Mesendoderm (in vitro differentiated cells): ENCODE measurements around the gene OOSP2.
"Not testable (repeated sequence)": the region's sequence is repeated elsewhere in the genome, so short reads cannot be mapped to it uniquely, and the experiment has no call there.

Experiments used
- DNase-seq: peaks from one replicate; pipeline ENCODE4 v3.0.0; 2013
- H2AK5ac ChIP-seq: 2 replicates; pipeline ENCODE4 v1.6.1; 2013; ENCODE audit warnings: low read length, inconsistent platforms
- H2BK120ac ChIP-seq: 2 replicates; pipeline ENCODE4 v1.6.1; 2013; ENCODE audit warnings: low read depth, mild to moderate bottlenecking, low read length, moderate library complexity, mixed read lengths
- H2BK15ac ChIP-seq: replicated peaks from 2 replicates; pipeline ENCODE4 v1.6.1; 2013; ENCODE audit warnings: low read depth, mild to moderate bottlenecking, moderate library complexity
- H2BK5ac ChIP-seq: 2 replicates; pipeline ENCODE4 v1.6.1; 2013; ENCODE audit warnings: low read length, inconsistent platforms
- H3K18ac ChIP-seq: 2 replicates; pipeline ENCODE4 v1.6.1; 2013; ENCODE audit warnings: mild to moderate bottlenecking, low read length, mixed read lengths
- H3K23ac ChIP-seq: one replicate; pipeline ENCODE4 v1.6.1; 2013; ENCODE audit warnings: low read length
- H3K27ac ChIP-seq: 2 replicates; pipeline ENCODE4 v1.5.1; 2013; ENCODE audit warnings: low read depth, mild to moderate bottlenecking, inconsistent platforms, low read length, moderate library complexity
- H3K27me3 ChIP-seq: 2 replicates; pipeline ENCODE4 v1.6.1; 2013; ENCODE audit warnings: low read length, control low read depth, mild to moderate bottlenecking, inconsistent platforms; ENCODE audit not compliant: insufficient read depth, poor library complexity
- H3K36me3 ChIP-seq: 2 replicates; pipeline ENCODE4 v1.6.1; 2013; ENCODE audit warnings: low read length, inconsistent platforms; ENCODE audit not compliant: control insufficient read depth, insufficient read depth
- H3K4ac ChIP-seq: one replicate; pipeline ENCODE4 v1.6.1; 2013; ENCODE audit warnings: low read depth, mild to moderate bottlenecking, low read length, moderate library complexity
- H3K4me1 ChIP-seq: 2 replicates; pipeline ENCODE4 v1.6.1; 2013; ENCODE audit warnings: low read depth, low read length, inconsistent platforms; ENCODE audit not compliant: control insufficient read depth
- H3K4me2 ChIP-seq: 2 replicates; pipeline ENCODE4 v1.6.1; 2013; ENCODE audit warnings: low read length
- H3K4me3 ChIP-seq: 2 replicates; pipeline ENCODE4 v1.5.1; 2013; ENCODE audit warnings: mild to moderate bottlenecking, low read length
- H3K56ac ChIP-seq: one replicate; pipeline ENCODE4 v1.6.1; 2013; ENCODE audit warnings: low read length
- H3K79me1 ChIP-seq: 2 replicates; pipeline ENCODE4 v1.6.1; 2013; ENCODE audit warnings: low read length, inconsistent platforms
- H3K79me2 ChIP-seq: 2 replicates; pipeline ENCODE4 v1.6.1; 2013; ENCODE audit warnings: mild to moderate bottlenecking, low read length; ENCODE audit not compliant: control insufficient read depth, insufficient read depth
- H3K9ac ChIP-seq: 2 replicates; pipeline ENCODE4 v1.6.1; 2013; ENCODE audit warnings: low read length, inconsistent platforms
- H4K5ac ChIP-seq: one replicate; pipeline ENCODE4 v1.6.1; 2013; ENCODE audit warnings: low read length
- H4K8ac ChIP-seq: one replicate; pipeline ENCODE4 v1.6.1; 2013; ENCODE audit warnings: low read depth, mild to moderate bottlenecking, control low read depth, low read length, moderate library complexity
- WGBS: extraction: QIAGEN DNeasy Blood & Tissue Kit; methylation state at CpG from one replicate; pipeline ENCODE4 v1.1.7; 2013; ENCODE audit warnings: low lambda C conversion rate, missing lambda C conversion rate; ENCODE audit not compliant: insufficient coverage; ENCODE audit errors: extremely low coverage; 5-methylcytosine and 5-hydroxymethylcytosine counted together

OOSP2 gene

DNA sequence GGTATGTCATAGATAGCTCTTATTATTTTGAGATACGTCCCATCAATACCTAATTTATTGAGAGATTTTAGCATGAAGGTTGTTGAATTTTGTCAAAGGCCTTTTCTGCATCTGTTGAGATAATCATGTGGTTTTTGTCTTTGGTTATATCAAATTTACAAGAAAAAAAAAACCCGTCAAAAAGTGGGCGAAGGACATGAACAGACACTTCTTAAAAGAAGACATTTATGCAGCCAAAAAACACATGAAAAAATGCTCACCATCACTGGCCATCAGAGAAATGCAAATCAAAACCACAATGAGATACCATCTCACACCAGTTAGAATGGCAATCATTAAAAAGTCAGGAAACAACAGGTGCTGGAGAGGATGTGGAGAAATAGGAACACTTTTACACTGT is 10.6 kb downstream of the OOSP2 start:
- not testable (repeated sequence) for H3K79me2 ChIP-seq, H3K4me1 ChIP-seq, H3K4ac ChIP-seq, DNase-seq, H2BK120ac ChIP-seq, H3K27me3 ChIP-seq, H2BK5ac ChIP-seq, H3K27ac ChIP-seq, H3K23ac ChIP-seq, H4K8ac ChIP-seq, H3K56ac ChIP-seq, H3K4me2 ChIP-seq, H3K79me1 ChIP-seq, H3K9ac ChIP-seq, H3K4me3 ChIP-seq, H3K18ac ChIP-seq, H2AK5ac ChIP-seq, H2BK15ac ChIP-seq, H3K36me3 ChIP-seq, H4K5ac ChIP-seq
- no CpG with 5 or more reads among the region's 3 CpGs for WGBS

DNA sequence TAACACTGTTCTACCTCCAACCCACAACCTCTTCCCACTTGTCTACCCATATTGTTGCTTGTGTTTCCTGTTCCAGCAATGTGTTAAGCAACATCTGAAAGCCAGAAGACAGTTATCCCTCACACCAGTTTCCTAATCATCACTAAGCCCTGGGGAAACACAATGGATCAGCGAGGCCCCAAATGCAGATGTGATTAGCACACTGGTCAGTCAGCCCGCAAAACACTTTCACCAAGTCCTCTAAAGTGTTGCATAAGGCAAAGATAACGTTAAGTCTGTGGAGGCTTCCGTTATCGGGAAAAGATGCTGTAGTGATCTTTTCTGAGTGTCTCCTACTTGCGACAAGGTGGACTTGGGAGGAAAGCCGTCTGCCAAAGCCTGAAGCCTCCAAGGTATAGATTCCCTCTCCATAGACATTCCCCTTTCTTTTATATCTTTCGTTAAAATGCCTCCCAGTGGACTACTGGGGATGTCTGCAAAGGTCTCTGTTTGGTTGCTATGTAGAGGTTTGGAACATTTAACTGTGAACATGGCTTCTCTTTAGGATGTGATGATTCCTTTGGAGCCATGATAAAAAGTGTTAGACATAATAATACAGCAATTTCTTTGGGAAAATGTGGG is 16.2 kb downstream of the OOSP2 start, which contains the start of gene MS4A3:
Gene MS4A3, plus strand, starts transcription at position 317 of the 621 bp plus-strand sequence. CDS start 4,496 bp downstream, outside the sequence.
- no CpG with 5 or more reads among the region's 8 CpGs for WGBS
- peak; percentile 51 for DNase-seq

DNA sequence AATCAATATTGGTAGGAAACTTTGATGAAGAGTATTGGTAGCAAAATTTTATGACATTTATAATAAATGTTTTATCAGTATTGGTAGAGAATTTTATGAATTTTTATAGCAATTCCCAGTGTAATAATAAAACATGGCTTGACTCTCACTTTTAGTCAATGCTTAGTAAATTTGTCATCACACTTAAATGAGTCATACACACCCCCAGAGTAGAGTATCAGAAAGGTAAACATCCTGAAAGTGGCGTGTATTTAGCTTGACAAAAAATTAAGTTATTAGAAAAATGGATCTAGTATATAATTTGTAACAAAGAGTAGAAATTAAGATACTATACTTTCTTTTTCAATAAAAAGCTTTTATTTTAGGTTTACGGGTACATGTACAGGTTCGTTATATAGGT is 18.8 kb downstream of the OOSP2 start:
- H4K5ac ChIP-seq: no peak overlapping the region
- no peak overlapping the region for H3K27ac ChIP-seq
- H3K23ac ChIP-seq: no peak overlapping the region
- WGBS: no CpG with 5 or more reads among the region's 3 CpGs
- no peak overlapping the region for H2BK15ac ChIP-seq
- no peaks in the 10 kb centered on the region for H3K27me3 ChIP-seq
- no peak overlapping the region for H2AK5ac ChIP-seq
- no peak overlapping the region for H2BK5ac ChIP-seq
- no peaks in the 10 kb centered on the region for H3K4me1 ChIP-seq
- no peak overlapping the region for H3K4me3 ChIP-seq
- H3K79me1 ChIP-seq: no peaks in the 10 kb centered on the region
- H3K36me3 ChIP-seq: no peaks in the 10 kb centered on the region
- H3K9ac ChIP-seq: no peak overlapping the region
- DNase-seq: no peak
- H3K4me2 ChIP-seq: no peak overlapping the region
- no peak overlapping the region for H3K56ac ChIP-seq
- H2BK120ac ChIP-seq: no peak overlapping the region
- H3K4ac ChIP-seq: no peak overlapping the region
- H3K18ac ChIP-seq: no peak overlapping the region
- H4K8ac ChIP-seq: no peak overlapping the region
- H3K79me2 ChIP-seq: no peaks in the 10 kb centered on the region

More for the DNA sequence above, 16.2 kb downstream of the OOSP2 start, which contains the start of gene MS4A3:
- Histone ChIP-seq H3K18ac (no peak within 1 kb of the TSS), H2BK120ac (no peak within 1 kb of the TSS), H3K79me2 (no peaks in the 10 kb centered on the region), H3K4me3 (no peak within 1 kb of the TSS), H3K4me2 (no peak within 1 kb of the TSS), H3K23ac (no peak within 1 kb of the TSS), H3K9ac (no peak within 1 kb of the TSS), H4K8ac (no peak within 1 kb of the TSS), H2BK15ac (no peak within 1 kb of the TSS), H2AK5ac (no peak within 1 kb of the TSS), H2BK5ac (no peak within 1 kb of the TSS), H3K56ac (no peak within 1 kb of the TSS), H3K4ac (no peak within 1 kb of the TSS), H3K36me3 (no peaks in the 10 kb centered on the region), H3K4me1 (no peaks in the 10 kb centered on the region), H3K27me3 (no peaks in the 10 kb centered on the region), H3K79me1 (no peaks in the 10 kb centered on the region), H3K27ac (no peak within 1 kb of the TSS), H4K5ac (no peak within 1 kb of the TSS)

DNA sequence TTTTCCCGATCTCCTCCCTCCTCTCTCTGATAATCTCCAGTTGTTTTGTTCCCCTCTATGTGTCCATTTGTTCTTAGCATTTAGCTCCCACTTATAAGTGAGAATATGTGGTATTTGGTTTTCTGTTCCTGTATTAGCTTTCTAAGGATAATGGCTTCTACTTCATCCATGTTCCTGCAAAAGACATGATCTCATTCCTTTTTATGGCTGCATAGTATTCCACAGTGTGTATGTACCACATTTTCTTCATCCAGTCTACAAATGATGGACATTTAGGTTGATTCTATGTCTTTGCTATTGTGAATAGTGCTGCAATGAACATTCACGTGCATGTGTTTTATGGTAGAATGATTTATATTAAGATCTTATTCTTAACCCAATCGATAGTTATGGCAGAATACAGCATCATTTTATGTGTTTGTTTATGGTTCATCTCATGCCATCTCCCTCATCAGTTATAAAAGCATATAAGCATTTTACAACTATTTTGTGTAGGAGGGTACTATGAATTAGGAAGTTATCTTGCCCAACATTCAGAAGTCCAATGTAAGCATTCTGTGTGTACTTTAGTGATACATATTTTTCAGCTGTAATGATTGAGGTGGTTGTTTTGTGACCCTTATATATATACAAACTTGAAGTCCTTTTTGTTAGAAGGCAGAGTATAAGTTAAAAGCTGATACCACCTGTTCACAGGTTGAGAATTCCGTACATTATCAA is 19.5 kb downstream of the OOSP2 start:
- WGBS: no CpG with 5 or more reads among the region's 4 CpGs
- no peak overlapping the region for H2AK5ac ChIP-seq
- H3K18ac ChIP-seq: no peak overlapping the region
- no peak overlapping the region for H3K4me2 ChIP-seq
- no peaks in the 10 kb centered on the region for H3K79me1 ChIP-seq
- H3K36me3 ChIP-seq: no peaks in the 10 kb centered on the region
- H3K4me1 ChIP-seq: no peaks in the 10 kb centered on the region
- H2BK5ac ChIP-seq: no peak overlapping the region
- DNase-seq: no peak
- no peak overlapping the region for H4K8ac ChIP-seq
- no peak overlapping the region for H3K56ac ChIP-seq
- H3K9ac ChIP-seq: no peak overlapping the region
- no peak overlapping the region for H2BK120ac ChIP-seq
- no peaks in the 10 kb centered on the region for H3K27me3 ChIP-seq
- H3K4ac ChIP-seq: no peak overlapping the region
- no peak overlapping the region for H3K23ac ChIP-seq
- no peak overlapping the region for H2BK15ac ChIP-seq
- no peaks in the 10 kb centered on the region for H3K79me2 ChIP-seq
- H3K27ac ChIP-seq: no peak overlapping the region
- no peak overlapping the region for H3K4me3 ChIP-seq
- no peak overlapping the region for H4K5ac ChIP-seq

DNA sequence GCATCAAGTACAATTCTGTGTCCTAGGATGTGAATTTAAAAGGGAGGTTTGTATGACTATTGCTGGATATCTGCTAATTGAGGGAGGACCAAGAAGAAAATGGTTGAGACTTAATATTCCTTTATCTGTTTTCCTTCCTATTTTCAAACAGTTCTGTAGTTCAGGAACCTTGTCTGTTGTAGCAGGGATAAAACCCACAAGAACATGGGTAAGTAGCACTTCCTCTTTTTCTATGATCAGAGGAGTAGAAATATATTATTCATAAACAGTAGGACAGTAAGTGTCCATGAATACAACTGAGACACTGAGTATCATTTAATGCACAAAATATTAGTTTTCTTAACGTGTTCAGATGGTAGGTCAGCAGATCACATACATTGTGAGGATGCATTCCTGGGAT is 23.9 kb downstream of the OOSP2 start:
- no peak overlapping the region for H4K8ac ChIP-seq
- H2AK5ac ChIP-seq: no peak overlapping the region
- H3K79me1 ChIP-seq: no peaks in the 10 kb centered on the region
- H2BK15ac ChIP-seq: no peak overlapping the region
- H3K27me3 ChIP-seq: no peaks in the 10 kb centered on the region
- no peak overlapping the region for H2BK120ac ChIP-seq
- no peak overlapping the region for H3K56ac ChIP-seq
- no peaks in the 10 kb centered on the region for H3K4me1 ChIP-seq
- no peak overlapping the region for H3K18ac ChIP-seq
- no peak overlapping the region for H3K23ac ChIP-seq
- no peak overlapping the region for H4K5ac ChIP-seq
- no CpG with 5 or more reads among the region's 1 CpG for WGBS
- no peak overlapping the region for H3K4me3 ChIP-seq
- H2BK5ac ChIP-seq: no peak overlapping the region
- no peak overlapping the region for H3K9ac ChIP-seq
- no peak overlapping the region for H3K4ac ChIP-seq
- no peaks in the 10 kb centered on the region for H3K36me3 ChIP-seq
- no peak overlapping the region for H3K27ac ChIP-seq
- H3K4me2 ChIP-seq: no peak overlapping the region
- H3K79me2 ChIP-seq: no peaks in the 10 kb centered on the region
- no peak for DNase-seq
